ENCODE measurements around the gene ABCC8. TPM values are rescaled to one million over a fixed set of nuclear protein-coding genes. Genes with fewer than 3 reads are reported as not detected.

The ABCC8 gene
- total and polyA plus RNA-seq, 2 experiments from 2014 or later: 2.0 to 3.4 TPM

- Histone ChIP-seq H3K79me2 (replicated peaks; ENCODE audit: insufficient read depth) (no peaks in the 10 kb centered on the region), H3K27ac (ENCODE audit: low read depth) (no peak overlapping the region), H3K9me2 (ENCODE audit: insufficient read depth) (no peaks in the 10 kb centered on the region), H3F3A (replicated peaks; ENCODE audit: low read depth) (no peaks in the 10 kb centered on the region), H3K27me3 (ENCODE audit: insufficient read depth) (no peaks in the 10 kb centered on the region), H2AFZ (no peak overlapping the region), H3K4me1 (ENCODE audit: insufficient read depth) (peaks cover 7% of the 10 kb centered on the region; the same call in 1 of the 2 replicates), H3K4me3 (no peak overlapping the region), H3K36me3 (ENCODE audit: insufficient read depth) (no peaks in the 10 kb centered on the region), H4K20me1 (replicated peaks; ENCODE audit: insufficient read depth) (no peaks in the 10 kb centered on the region), H3K4me2 (no peak overlapping the region)
- Mint-ChIP-seq H3K4me3 (no peak overlapping the region), H3K36me3 (ENCODE audit: low read depth) (no peaks in the 10 kb centered on the region), H3K9me3 (no peaks in the 10 kb centered on the region), H3K27me3 (ENCODE audit: insufficient read depth, low read depth, poor library complexity) (peaks cover 13% of the 10 kb centered on the region), H3K27ac (no peak overlapping the region), H3K4me1 (peaks cover 8% of the 10 kb centered on the region; the same call in 2 of the 3 replicates)
- no peak for DNase-seq (ENCODE audit: low spot score)
- ATAC-seq: no peak
- no peak for TF ChIP-seq CREB1 (CRISPR knock-in tag; IDR thresholded peaks at IDR 0.05; ENCODE audit: low read depth)
- TF ChIP-seq EZH2phosphoT487 (IDR thresholded peaks at IDR 0.05; ENCODE audit: unreplicated experiment): no peak
- TF ChIP-seq ZNF331 (CRISPR knock-in tag; IDR thresholded peaks at IDR 0.05; ENCODE audit: low read depth): no peak
Measured at GRCh38 chr11:17392872-17393271, 83.8 kb downstream of the ABCC8 start.

- Histone ChIP-seq H3K27me3 (ENCODE audit: insufficient read depth) (no peaks in the 10 kb centered on the region), H3K9me2 (ENCODE audit: insufficient read depth) (0 out of 2 replicates have a peak, but pooled peaks cover 3% of the 10 kb centered on the region), H3K36me3 (ENCODE audit: insufficient read depth) (no peaks in the 10 kb centered on the region), H3K27ac (ENCODE audit: low read depth) (no peak overlapping the region), H3K4me1 (ENCODE audit: insufficient read depth) (peaks cover 7% of the 10 kb centered on the region; the same call in 1 of the 2 replicates), H3F3A (replicated peaks; ENCODE audit: low read depth) (no peaks in the 10 kb centered on the region), H4K20me1 (replicated peaks; ENCODE audit: insufficient read depth) (no peaks in the 10 kb centered on the region), H3K4me3 (no peak overlapping the region), H3K4me2 (no peak overlapping the region), H2AFZ (no peak overlapping the region), H3K79me2 (replicated peaks; ENCODE audit: insufficient read depth) (no peaks in the 10 kb centered on the region)
- H3K36me3 Mint-ChIP-seq (ENCODE audit: low read depth): peaks cover 9% of the 10 kb centered on the region; the same call in 2 of the 3 replicates
- H3K4me1 Mint-ChIP-seq: peaks cover 8% of the 10 kb centered on the region; the same call in 2 of the 3 replicates
- no peaks in the 10 kb centered on the region for H3K9me3 Mint-ChIP-seq
- H3K4me3 Mint-ChIP-seq: no peak overlapping the region; the same call in 2 of the 3 replicates
- H3K27me3 Mint-ChIP-seq (ENCODE audit: insufficient read depth, low read depth, poor library complexity): peaks cover 16% of the 10 kb centered on the region
- no peak overlapping the region for H3K27ac Mint-ChIP-seq
- no peak for DNase-seq (ENCODE audit: low spot score)
- ATAC-seq: no peak
- TF ChIP-seq CTCF (conservative IDR thresholded peaks at IDR 0.05; ENCODE audit: low read depth in 2 of 2) (no peak), JUNB (IDR thresholded peaks at IDR 0.05; ENCODE audit: unreplicated experiment) (no peak), STAT1 (IDR thresholded peaks at IDR 0.05; ENCODE audit: unreplicated experiment) (no peak), ZNF114 (CRISPR knock-in tag; IDR thresholded peaks at IDR 0.05) (no peak), EZH2 (IDR thresholded peaks at IDR 0.05; ENCODE audit: low read depth, unreplicated experiment) (no peak), POLR2AphosphoS5 (IDR thresholded peaks at IDR 0.05; ENCODE audit: low read depth) (no peak), NANOG (IDR thresholded peaks at IDR 0.05; ENCODE audit: borderline replicate concordance) (no peak)
- TF ChIP-seq, protein P1, sequence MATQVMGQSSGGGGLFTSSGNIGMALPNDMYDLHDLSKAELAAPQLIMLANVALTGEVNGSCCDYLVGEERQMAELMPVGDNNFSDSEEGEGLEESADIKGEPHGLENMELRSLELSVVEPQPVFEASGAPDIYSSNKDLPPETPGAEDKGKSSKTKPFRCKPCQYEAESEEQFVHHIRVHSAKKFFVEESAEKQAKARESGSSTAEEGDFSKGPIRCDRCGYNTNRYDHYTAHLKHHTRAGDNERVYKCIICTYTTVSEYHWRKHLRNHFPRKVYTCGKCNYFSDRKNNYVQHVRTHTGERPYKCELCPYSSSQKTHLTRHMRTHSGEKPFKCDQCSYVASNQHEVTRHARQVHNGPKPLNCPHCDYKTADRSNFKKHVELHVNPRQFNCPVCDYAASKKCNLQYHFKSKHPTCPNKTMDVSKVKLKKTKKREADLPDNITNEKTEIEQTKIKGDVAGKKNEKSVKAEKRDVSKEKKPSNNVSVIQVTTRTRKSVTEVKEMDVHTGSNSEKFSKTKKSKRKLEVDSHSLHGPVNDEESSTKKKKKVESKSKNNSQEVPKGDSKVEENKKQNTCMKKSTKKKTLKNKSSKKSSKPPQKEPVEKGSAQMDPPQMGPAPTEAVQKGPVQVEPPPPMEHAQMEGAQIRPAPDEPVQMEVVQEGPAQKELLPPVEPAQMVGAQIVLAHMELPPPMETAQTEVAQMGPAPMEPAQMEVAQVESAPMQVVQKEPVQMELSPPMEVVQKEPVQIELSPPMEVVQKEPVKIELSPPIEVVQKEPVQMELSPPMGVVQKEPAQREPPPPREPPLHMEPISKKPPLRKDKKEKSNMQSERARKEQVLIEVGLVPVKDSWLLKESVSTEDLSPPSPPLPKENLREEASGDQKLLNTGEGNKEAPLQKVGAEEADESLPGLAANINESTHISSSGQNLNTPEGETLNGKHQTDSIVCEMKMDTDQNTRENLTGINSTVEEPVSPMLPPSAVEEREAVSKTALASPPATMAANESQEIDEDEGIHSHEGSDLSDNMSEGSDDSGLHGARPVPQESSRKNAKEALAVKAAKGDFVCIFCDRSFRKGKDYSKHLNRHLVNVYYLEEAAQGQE (IDR thresholded peaks at IDR 0.05; ENCODE audit: unreplicated experiment): no peak
Measured at GRCh38 chr11:17391493-17392355, 84.9 kb downstream of the ABCC8 start.
